Neural progenitor cell (in vitro differentiated cells): ENCODE measurements around the gene FHOD3. TPM values are rescaled to one million over a fixed set of nuclear protein-coding genes. Genes with fewer than 3 reads are reported as not detected.

Experiments used
- DNase-seq: peaks from one replicate; pipeline ENCODE4 v3.0.0-alpha.2; 2016; ENCODE audit warnings: low spot score
- H2AFZ ChIP-seq: fragments of 200-600 bp; sonication (generic); replicated peaks from 2 replicates; pipeline ENCODE4 v1.6.1; 2016; ENCODE audit warnings: antibody characterized with exemption
- H3F3A ChIP-seq: fragments of 200-600 bp; sonication (generic); 2 replicates; pipeline ENCODE4 v1.6.1; 2016; ENCODE audit warnings: antibody characterized with exemption, low read depth
- H3K27ac ChIP-seq: fragments of 200-600 bp; sonication (generic); 2 replicates; pipeline ENCODE4 v1.5.1; 2016; ENCODE audit warnings: mild to moderate bottlenecking
- H3K27me3 ChIP-seq: fragments of 200-600 bp; sonication (generic); 2 replicates; pipeline ENCODE4 v1.6.1; 2016; ENCODE audit warnings: mild to moderate bottlenecking, moderate library complexity
- H3K36me3 ChIP-seq: fragments of 200-600 bp; sonication (generic); 2 replicates; pipeline ENCODE4 v1.5.1; 2016
- H3K4me1 ChIP-seq: fragments of 200-600 bp; sonication (generic); 2 replicates; pipeline ENCODE4 v1.6.1; 2016; ENCODE audit warnings: mixed run types
- H3K4me2 ChIP-seq: fragments of 200-600 bp; sonication (generic); 2 replicates; pipeline ENCODE4 v1.6.1; 2016
- H3K4me3 ChIP-seq: fragments of 200-600 bp; sonication (generic); 2 replicates; pipeline ENCODE4 v1.5.1; 2016
- H3K79me2 ChIP-seq: fragments of 200-600 bp; sonication (generic); 2 replicates; pipeline ENCODE4 v1.6.1; 2016; ENCODE audit warnings: low read depth
- H3K9ac ChIP-seq: fragments of 200-600 bp; sonication (generic); 2 replicates; pipeline ENCODE4 v1.6.1; 2016
- H3K9me3 ChIP-seq: fragments of 200-600 bp; sonication (generic); 2 replicates; pipeline ENCODE4 v1.5.1; 2016; ENCODE audit warnings: low read depth
- H4K20me1 ChIP-seq: fragments of 200-600 bp; sonication (generic); 2 replicates; pipeline ENCODE4 v1.6.1; 2016; ENCODE audit warnings: low read depth
- H3K27ac Mint-ChIP-seq: 3 replicates; pipeline ENCODE4 v1.8.0; 2021; ENCODE audit warnings: mixed read lengths
- H3K27me3 Mint-ChIP-seq: 2 replicates; pipeline ENCODE4 v1.8.0; 2022; ENCODE audit warnings: low read depth, mild to moderate bottlenecking, inconsistent platforms, moderate library complexity, mixed read lengths; ENCODE audit not compliant: insufficient read depth
- H3K36me3 Mint-ChIP-seq: 3 replicates; pipeline ENCODE4 v1.8.0; 2021; ENCODE audit warnings: mixed read lengths
- H3K4me1 Mint-ChIP-seq: 3 replicates; pipeline ENCODE4 v1.8.0; 2021; ENCODE audit warnings: mixed read lengths
- H3K4me3 Mint-ChIP-seq: 3 replicates; pipeline ENCODE4 v1.8.0; 2021; ENCODE audit warnings: mild to moderate bottlenecking, moderate library complexity, mixed read lengths
- H3K9me3 Mint-ChIP-seq: 3 replicates; pipeline ENCODE4 v1.8.0; 2020; ENCODE audit warnings: mixed read lengths
- EZH2 ChIP-seq: fragments of 200-600 bp; sonication (generic); IDR thresholded peaks from 2 replicates; pipeline ENCODE4 v1.6.1; 2017; ENCODE audit warnings: antibody characterized with exemption, mild to moderate bottlenecking, moderate library complexity
- EZH2phosphoT487 ChIP-seq: fragments of 200-600 bp; sonication (generic); IDR thresholded peaks from 2 replicates; pipeline ENCODE4 v1.6.1; 2017; ENCODE audit warnings: antibody characterized with exemption
- total RNA-seq: library from RNA; depleted of rRNA; stranded (reverse); fragments of >200 nt; gene quantifications from 2 replicates; pipeline ENCODE4 v1.2.3, GENCODE V29; 2015; ENCODE audit warnings: low replicate concordance
- TF ChIP-seq, protein P1 (sequence below): fragments of 200-600 bp; sonication (generic); IDR thresholded peaks from 2 replicates; pipeline ENCODE4 v1.5.1; 2017; ENCODE audit warnings: antibody characterized with exemption, mild to moderate bottlenecking

FHOD3 gene
- total RNA-seq, 1 donor from 2014 or later, result 69.7 TPM

- Histone ChIP-seq H3K27ac (no peak overlapping the region), H3F3A (no peaks in the 10 kb centered on the region), H3K36me3 (no peaks in the 10 kb centered on the region), H3K9me3 (no peaks in the 10 kb centered on the region), H3K4me1 (peaks cover 35% of the 10 kb centered on the region), H4K20me1 (peaks cover 87% of the 10 kb centered on the region), H2AFZ (no peak overlapping the region), H3K4me2 (no peak overlapping the region), H3K4me3 (no peak overlapping the region), H3K79me2 (peaks cover 100% of the 10 kb centered on the region), H3K9ac (no peak overlapping the region), H3K27me3 (no peaks in the 10 kb centered on the region)
- Mint-ChIP-seq H3K27me3 (peaks cover 2% of the 10 kb centered on the region), H3K27ac (no peak overlapping the region), H3K4me3 (no peak overlapping the region), H3K4me1 (peaks cover 19% of the 10 kb centered on the region), H3K9me3 (peaks cover 6% of the 10 kb centered on the region), H3K36me3 (peaks cover 24% of the 10 kb centered on the region)
- TF ChIP-seq EZH2phosphoT487, result no peak
- no peak for DNase-seq
Measured at GRCh38 chr18:36326771-36327170, 29.3 kb downstream of the FHOD3 start.

DNA sequence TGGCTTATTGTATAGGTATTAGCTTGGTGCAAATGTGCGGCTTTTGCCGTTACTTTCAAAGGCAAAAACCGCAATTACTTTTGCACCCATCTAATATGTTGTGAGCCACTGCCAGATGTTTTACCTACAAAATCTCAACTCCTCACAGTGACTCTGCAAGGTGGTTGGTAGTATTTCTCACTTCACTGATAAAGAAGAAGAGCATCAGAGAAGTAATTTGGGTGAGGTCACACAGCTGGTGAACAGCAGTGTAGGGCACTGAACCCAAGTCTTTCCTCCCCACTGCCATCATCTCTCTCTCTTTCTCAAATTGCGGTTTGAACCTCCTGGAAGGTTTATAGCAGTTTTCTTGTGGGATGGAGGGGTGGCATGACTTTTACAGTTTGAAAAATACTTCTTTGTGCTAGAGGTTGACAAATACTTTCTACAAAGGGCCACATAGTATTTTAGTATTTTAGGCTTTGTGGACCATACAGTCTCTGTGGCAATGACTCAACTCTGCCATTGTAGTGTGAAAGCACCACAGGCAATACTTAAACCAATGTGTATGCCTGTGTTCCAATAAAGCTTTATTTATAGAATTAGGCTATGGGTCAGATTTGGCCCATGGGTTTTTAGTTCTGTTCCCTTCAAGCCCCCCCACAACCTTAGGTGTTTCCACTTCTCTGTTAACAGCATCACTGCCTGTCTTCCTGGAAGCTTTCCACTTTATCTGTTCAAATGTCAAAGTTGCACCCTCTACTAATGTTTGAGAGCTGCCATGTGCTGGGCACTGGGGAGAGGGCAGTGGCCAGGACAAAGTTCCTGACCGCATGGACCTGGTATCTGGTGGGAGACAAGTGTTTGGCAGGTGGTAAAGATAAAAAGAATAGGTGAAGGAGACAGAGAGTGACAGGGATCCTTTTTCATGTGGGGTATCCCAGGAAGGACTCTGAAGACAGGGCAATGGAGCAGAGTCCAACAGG is 30.1 kb downstream of the FHOD3 start:
- H3K36me3 Mint-ChIP-seq, result peaks cover 22% of the 10 kb centered on the region
- Histone ChIP-seq H3K27me3 (no peaks in the 10 kb centered on the region), H3K4me1 (peaks cover 38% of the 10 kb centered on the region), H3K9me3 (no peaks in the 10 kb centered on the region), H4K20me1 (peaks cover 87% of the 10 kb centered on the region), H3K4me3 (no peak overlapping the region), H3K4me2 (no peak overlapping the region), H3K36me3 (no peaks in the 10 kb centered on the region), H3K79me2 (peaks cover 100% of the 10 kb centered on the region), H3K9ac (no peak overlapping the region), H3K27ac (no peak overlapping the region), H2AFZ (no peak overlapping the region), H3F3A (no peaks in the 10 kb centered on the region)
- H3K9me3 Mint-ChIP-seq, result peaks cover 6% of the 10 kb centered on the region
- TF ChIP-seq EZH2 (no peak), EZH2phosphoT487 (no peak)
- TF ChIP-seq, protein P1, sequence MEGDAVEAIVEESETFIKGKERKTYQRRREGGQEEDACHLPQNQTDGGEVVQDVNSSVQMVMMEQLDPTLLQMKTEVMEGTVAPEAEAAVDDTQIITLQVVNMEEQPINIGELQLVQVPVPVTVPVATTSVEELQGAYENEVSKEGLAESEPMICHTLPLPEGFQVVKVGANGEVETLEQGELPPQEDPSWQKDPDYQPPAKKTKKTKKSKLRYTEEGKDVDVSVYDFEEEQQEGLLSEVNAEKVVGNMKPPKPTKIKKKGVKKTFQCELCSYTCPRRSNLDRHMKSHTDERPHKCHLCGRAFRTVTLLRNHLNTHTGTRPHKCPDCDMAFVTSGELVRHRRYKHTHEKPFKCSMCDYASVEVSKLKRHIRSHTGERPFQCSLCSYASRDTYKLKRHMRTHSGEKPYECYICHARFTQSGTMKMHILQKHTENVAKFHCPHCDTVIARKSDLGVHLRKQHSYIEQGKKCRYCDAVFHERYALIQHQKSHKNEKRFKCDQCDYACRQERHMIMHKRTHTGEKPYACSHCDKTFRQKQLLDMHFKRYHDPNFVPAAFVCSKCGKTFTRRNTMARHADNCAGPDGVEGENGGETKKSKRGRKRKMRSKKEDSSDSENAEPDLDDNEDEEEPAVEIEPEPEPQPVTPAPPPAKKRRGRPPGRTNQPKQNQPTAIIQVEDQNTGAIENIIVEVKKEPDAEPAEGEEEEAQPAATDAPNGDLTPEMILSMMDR, result no peak
- H3K27me3 Mint-ChIP-seq, result no peaks in the 10 kb centered on the region
- H3K27ac Mint-ChIP-seq, result no peak overlapping the region
- no peak for DNase-seq
- H3K4me3 Mint-ChIP-seq, result no peak overlapping the region
- H3K4me1 Mint-ChIP-seq, result peaks cover 19% of the 10 kb centered on the region

DNA sequence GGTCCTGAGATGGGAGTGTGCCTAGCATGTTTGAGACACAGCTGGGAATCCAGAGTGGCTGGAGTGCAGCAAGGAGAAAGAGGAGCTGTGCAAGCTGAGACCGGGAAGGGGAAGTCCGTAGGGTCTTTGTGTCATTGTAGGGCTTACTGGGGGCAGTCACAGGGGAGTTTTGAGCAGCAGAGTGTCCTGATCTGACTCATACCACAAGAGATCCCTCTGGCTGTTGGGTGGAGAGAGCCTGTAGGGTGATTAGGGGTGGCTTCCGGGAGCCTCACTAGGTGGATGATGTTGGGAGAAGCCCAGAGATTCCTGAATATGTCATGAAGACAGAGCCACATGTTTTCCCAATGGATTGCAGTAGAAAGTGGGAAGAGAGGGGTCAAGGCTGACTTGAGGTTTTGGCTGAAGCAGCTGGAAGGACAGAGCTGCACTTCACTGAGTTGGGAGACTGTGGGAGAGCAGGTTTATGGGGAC is 30.9 kb downstream of the FHOD3 start:
- Histone ChIP-seq H3K4me3 (no peak overlapping the region), H4K20me1 (peaks cover 87% of the 10 kb centered on the region), H3K9me3 (no peaks in the 10 kb centered on the region), H3K36me3 (no peaks in the 10 kb centered on the region), H3F3A (no peaks in the 10 kb centered on the region), H3K9ac (no peak overlapping the region), H3K4me2 (no peak overlapping the region), H3K79me2 (peaks cover 100% of the 10 kb centered on the region), H3K4me1 (peaks cover 44% of the 10 kb centered on the region), H2AFZ (no peak overlapping the region), H3K27me3 (no peaks in the 10 kb centered on the region), H3K27ac (no peak overlapping the region)
- no peak for DNase-seq
- TF ChIP-seq, protein P1, result no peak
- no peak for TF ChIP-seq EZH2phosphoT487
- no peak for TF ChIP-seq EZH2
- no peaks in the 10 kb centered on the region for H3K27me3 Mint-ChIP-seq
- peaks cover 20% of the 10 kb centered on the region for H3K36me3 Mint-ChIP-seq
- peaks cover 26% of the 10 kb centered on the region for H3K4me1 Mint-ChIP-seq
- H3K27ac Mint-ChIP-seq, result no peak overlapping the region
- H3K4me3 Mint-ChIP-seq, result no peak overlapping the region
- peaks cover 6% of the 10 kb centered on the region for H3K9me3 Mint-ChIP-seq

- Histone ChIP-seq H3K36me3 (no peaks in the 10 kb centered on the region), H3K27me3 (no peaks in the 10 kb centered on the region), H4K20me1 (peaks cover 89% of the 10 kb centered on the region), H3K4me2 (no peak overlapping the region), H3K4me1 (peaks cover 46% of the 10 kb centered on the region), H3K9me3 (no peaks in the 10 kb centered on the region), H3K9ac (no peak overlapping the region), H3F3A (no peaks in the 10 kb centered on the region), H3K27ac (no peak overlapping the region), H3K79me2 (peaks cover 100% of the 10 kb centered on the region), H3K4me3 (no peak overlapping the region), H2AFZ (no peak overlapping the region)
- DNase-seq, result no peak
- no peak overlapping the region for H3K4me3 Mint-ChIP-seq
- H3K36me3 Mint-ChIP-seq, result peaks cover 24% of the 10 kb centered on the region
- no peak overlapping the region for H3K27ac Mint-ChIP-seq
- H3K4me1 Mint-ChIP-seq, result peaks cover 31% of the 10 kb centered on the region
- TF ChIP-seq EZH2phosphoT487, result no peak
- no peak for TF ChIP-seq EZH2
- TF ChIP-seq, protein P1, result no peak
- H3K9me3 Mint-ChIP-seq, result peaks cover 6% of the 10 kb centered on the region
- H3K27me3 Mint-ChIP-seq, result no peaks in the 10 kb centered on the region
Measured at GRCh38 chr18:36328916-36329315, 31.4 kb downstream of the FHOD3 start.
